Fibroblast of mammary gland (primary cell): ENCODE measurements around the gene PDGFA.

Source experiments
- DNase-seq: peaks from one replicate; pipeline ENCODE4 v3.0.0-alpha.2; 2010; ENCODE audit warnings: low read depth
- H3K4me3 ChIP-seq: 2 replicates; pipeline ENCODE4 v1.5.1; 2011; ENCODE audit warnings: low read depth, mild to moderate bottlenecking, low read length, moderate library complexity; ENCODE audit not compliant: control insufficient read depth
- TF ChIP-seq, protein P1 (sequence below): conservative IDR thresholded peaks from 2 replicates; pipeline ENCODE4 v1.5.1; 2011; ENCODE audit warnings: low read depth, low read length, inconsistent platforms; ENCODE audit not compliant: control insufficient read depth, insufficient read depth

PDGFA gene

DNA sequence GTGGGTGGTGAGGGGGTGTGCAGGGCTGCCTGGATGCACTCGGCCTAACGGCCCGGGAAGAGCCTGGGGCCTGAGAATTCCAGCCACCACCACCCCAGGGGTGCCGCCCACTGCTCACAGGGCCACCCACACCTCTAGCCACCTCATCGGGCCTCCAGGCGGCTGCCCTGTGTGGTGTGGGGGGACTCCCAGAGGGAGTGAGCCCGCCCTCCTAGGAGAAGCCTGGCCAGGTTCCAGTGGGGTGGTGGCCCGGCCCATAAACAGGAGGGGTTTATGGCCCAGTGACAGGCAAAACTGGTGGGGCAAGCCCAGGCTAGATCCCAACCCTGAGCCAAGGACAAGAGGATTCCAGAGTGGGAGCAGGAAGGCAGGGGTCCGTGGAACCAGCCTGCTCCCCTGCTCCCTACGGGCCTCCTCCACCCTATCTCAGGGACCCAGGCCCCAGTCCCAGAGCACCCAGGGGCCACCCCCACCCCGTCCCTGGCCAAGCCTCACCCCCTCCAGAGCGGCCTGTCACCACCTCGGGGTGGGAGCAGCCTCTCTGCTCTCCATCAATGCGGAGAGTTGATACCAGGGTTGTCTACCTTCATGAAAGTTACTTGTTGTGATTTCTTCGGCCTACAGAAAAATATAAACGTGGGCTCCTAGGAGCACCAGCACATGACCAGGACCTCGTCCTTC, 20.2 kb upstream of the PDGFA start:
- TF ChIP-seq, protein P1, sequence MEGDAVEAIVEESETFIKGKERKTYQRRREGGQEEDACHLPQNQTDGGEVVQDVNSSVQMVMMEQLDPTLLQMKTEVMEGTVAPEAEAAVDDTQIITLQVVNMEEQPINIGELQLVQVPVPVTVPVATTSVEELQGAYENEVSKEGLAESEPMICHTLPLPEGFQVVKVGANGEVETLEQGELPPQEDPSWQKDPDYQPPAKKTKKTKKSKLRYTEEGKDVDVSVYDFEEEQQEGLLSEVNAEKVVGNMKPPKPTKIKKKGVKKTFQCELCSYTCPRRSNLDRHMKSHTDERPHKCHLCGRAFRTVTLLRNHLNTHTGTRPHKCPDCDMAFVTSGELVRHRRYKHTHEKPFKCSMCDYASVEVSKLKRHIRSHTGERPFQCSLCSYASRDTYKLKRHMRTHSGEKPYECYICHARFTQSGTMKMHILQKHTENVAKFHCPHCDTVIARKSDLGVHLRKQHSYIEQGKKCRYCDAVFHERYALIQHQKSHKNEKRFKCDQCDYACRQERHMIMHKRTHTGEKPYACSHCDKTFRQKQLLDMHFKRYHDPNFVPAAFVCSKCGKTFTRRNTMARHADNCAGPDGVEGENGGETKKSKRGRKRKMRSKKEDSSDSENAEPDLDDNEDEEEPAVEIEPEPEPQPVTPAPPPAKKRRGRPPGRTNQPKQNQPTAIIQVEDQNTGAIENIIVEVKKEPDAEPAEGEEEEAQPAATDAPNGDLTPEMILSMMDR = no peak
- DNase-seq = peak; percentile 28
- no peak overlapping the region for H3K4me3 ChIP-seq

DNA sequence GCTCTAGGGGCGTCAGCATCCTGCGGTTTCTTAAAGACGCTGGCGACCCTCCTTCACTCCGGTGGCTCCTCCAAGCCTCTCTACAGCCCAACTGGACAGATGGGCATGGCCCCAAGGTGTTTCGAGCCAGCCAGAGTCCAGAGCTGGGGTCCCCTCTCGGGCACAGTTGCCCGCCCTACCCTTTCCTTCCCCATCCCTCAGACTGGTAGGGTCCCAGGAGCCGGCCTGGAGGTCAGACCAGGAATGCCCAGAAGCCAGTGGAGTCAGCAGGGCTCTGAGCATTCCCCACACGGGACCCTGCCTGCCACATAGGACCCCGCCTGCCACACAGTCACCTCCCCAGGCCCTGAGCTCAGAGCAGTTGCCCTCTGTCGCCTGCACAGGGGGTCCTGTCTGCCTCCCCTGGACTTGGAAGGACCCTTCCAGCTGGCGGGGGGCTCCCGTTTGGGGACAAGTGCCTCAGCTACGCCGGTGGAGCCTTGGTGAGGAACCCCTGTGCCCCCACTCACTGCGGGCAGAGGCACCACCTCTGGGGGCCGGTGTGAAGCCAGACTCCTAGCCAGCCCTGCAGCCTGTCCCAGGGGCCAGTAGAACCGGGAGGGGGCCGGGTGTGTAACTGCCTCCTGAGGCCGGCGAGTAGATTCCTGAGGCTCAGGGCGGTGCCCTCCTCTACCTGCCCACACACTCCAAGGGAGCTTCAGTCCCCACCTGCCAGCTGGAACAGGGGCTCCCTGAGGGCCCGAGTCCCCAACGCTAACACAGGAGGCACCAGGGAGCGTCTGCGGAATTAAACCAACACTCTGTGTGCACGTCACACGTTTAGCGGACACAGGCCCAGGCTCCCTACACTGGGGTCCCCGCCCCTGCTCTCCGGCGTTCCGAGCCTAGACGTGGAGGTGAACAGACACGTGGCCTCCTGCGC, 19.4 kb upstream of the PDGFA start:
- no peak overlapping the region for H3K4me3 ChIP-seq
- TF ChIP-seq, protein P1 = no peak
- no peak for DNase-seq

DNA sequence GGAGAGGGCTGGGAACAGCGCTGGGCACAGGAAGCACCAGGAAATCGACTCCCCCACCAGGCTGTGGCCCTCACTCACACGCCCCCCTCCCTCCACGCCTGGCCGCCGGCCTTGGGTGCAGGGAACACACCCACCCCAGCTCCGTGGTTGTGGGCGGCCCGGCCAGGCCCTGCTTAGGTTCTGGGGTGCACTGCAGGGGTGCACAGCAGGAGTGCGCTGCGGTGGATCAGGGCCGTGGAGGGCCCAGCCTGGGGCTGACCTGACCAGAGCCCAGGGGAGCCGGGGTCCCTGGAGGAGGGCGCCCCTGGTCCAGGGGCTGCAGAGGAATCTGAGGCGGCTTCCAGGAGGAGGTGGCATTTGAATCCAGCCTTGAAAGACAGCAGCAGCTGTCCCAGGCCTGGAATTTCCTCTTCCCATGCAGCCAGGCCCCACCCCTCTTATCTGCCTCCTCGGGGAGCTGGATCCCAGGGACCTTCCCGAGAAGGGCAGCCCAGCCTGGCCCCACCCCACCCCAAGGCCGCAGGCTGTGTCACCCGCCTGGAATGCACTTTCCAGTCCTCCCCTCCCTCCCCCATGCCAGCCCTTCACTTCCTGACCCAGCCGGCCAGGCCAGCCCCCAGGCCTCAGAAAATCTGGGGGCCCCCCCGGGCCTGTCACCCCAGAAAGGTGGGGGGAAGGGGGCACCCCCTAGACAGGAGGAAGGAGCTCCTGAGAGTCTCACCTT, 18.4 kb upstream of the PDGFA start:
- DNase-seq = peak; percentile 79
- H3K4me3 ChIP-seq = no peak overlapping the region
- TF ChIP-seq, protein P1 = no peak

DNA sequence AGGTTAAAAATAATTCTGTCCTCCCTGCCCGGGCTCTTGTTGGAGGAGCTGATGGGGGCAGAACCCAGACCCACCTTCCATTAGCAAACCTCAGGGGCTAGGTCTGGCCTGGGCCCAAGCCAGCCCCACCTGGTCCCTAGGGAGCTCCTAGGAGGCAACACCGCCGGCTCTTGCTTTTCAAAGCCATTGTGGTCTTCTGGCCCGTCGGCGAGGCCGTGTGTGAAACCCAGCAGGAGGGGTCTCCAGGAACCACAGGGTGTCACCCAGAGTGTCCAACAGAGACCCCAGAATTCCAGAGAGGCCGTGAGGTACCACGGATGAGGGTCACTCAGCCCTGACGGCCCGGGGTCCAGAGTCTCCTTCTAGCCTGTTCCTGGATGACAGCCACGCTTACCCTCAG, 16.6 kb upstream of the PDGFA start:
- no peak for DNase-seq
- H3K4me3 ChIP-seq = no peak overlapping the region
- TF ChIP-seq, protein P1 = no peak

DNA sequence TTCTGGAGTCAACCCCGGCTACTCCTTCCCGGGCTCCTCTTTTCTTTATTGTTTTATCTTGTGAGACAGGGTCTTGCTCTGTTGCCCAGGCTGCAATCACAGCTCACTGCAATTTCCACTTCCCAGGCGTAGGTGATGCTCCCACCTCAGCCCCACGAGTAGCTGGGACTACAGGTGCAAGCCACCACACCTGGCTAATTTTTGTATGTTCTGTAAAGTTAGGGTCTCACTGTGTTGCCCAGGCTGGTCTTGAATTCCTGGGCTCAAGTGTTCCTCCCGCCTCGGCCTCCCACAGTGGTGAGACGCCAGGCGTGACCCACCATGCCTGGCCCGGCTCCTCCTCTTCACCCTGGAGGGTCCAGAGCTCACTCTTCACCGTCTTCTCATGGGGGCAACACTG, 15.3 kb upstream of the PDGFA start:
- no peak overlapping the region for H3K4me3 ChIP-seq
- DNase-seq = no peak
- TF ChIP-seq, protein P1 = no peak

DNA sequence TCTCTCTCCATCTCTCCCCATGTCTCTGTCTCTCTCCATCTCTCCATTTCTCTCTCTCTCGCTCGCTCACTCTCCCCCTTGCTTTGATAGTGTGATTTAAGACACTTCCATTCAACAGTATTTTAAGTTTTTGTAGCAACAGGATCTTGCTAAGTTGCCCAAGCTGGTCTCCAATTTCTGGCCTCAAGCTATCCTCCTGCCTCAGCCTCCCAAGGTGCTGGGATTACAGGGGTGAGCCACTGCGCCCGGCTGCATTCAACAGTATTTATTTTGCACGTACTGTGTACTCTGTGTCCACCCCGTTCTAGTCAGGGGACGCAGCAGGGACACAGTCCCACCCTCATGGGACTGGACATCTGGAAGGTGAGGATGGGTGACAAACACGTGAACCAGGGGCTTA, 14.4 kb upstream of the PDGFA start:
- no peak overlapping the region for H3K4me3 ChIP-seq
- no peak for DNase-seq
- TF ChIP-seq, protein P1 = no peak
